Islet precursor cell (in vitro differentiated cells): ENCODE measurements around the gene PYGL.
A peak's percentile ranks its signal among the peaks of the same experiment; 100 is the strongest.
"Not testable (repeated sequence)": the region's sequence is repeated elsewhere in the genome, so short reads cannot be mapped to it uniquely, and the experiment has no call there.

ENCODE experiments used
- DNase-seq: peaks from one replicate; pipeline ENCODE4 v3.0.0-alpha.2; 2018

Gene PYGL

GRCh38 chr14:50943943-50944646, at the start of gene PYGL:
TSS of gene PYGL (minus strand) at chr14:50944483. CDS start at chr14:50944403, 80 bp downstream.
- DNase-seq, result peak; percentile 91

- DNase-seq, result peak; percentile 66
These were observed 41.6 kb upstream of the PYGL start for GRCh38 chr14:50985859-50986331.

GRCh38 chr14:50985124-50985858, 41.0 kb upstream of the PYGL start:
- no peak for DNase-seq

- no peak for DNase-seq
These were observed 39.9 kb upstream of the PYGL start for GRCh38 chr14:50984036-50984710.

- no peak for DNase-seq
These were observed 35.9 kb upstream of the PYGL start for GRCh38 chr14:50979941-50980850.

- no peak for DNase-seq
These were observed 34.6 kb upstream of the PYGL start for GRCh38 chr14:50978888-50979287.

- DNase-seq, result no peak
These were observed 34.2 kb upstream of the PYGL start for GRCh38 chr14:50978529-50978871.

GRCh38 chr14:50977863-50978528, 33.7 kb upstream of the PYGL start:
- no peak for DNase-seq

GRCh38 chr14:50974118-50974517, 29.8 kb upstream of the PYGL start:
- no peak for DNase-seq

GRCh38 chr14:50972734-50973133, 28.5 kb upstream of the PYGL start:
- DNase-seq, result no peak

GRCh38 chr14:50970886-50971781, 26.9 kb upstream of the PYGL start:
- no peak for DNase-seq

GRCh38 chr14:50967790-50968189, 23.5 kb upstream of the PYGL start:
- DNase-seq, result no peak

- no peak for DNase-seq
These were observed 22.8 kb upstream of the PYGL start for GRCh38 chr14:50967103-50967502.

GRCh38 chr14:50964683-50965390, 20.6 kb upstream of the PYGL start:
- DNase-seq, result no peak

- DNase-seq, result no peak
These were observed 19.6 kb upstream of the PYGL start for GRCh38 chr14:50963919-50964318.

- peak; percentile 39 for DNase-seq
These were observed 17.4 kb upstream of the PYGL start for GRCh38 chr14:50961605-50962221.

- no peak for DNase-seq
These were observed 13.0 kb upstream of the PYGL start for GRCh38 chr14:50957296-50957695.

GRCh38 chr14:50956421-50956820, 12.1 kb upstream of the PYGL start:
- DNase-seq, result not testable (repeated sequence)

- DNase-seq, result peak; percentile 98
These were observed 11.2 kb upstream of the PYGL start for GRCh38 chr14:50955373-50956043.
